NCI-H2227 (cell line): ENCODE data around the gene KCNIP3.
"Not testable (repeated sequence)": the region's sequence is repeated elsewhere in the genome, so short reads cannot be mapped to it uniquely, and the experiment has no call there.

Source experiments
- DNase-seq: peaks from one replicate; lab custom pipeline; 2025; ENCODE audit not compliant: unreplicated experiment; lab: John Stamatoyannopoulos, UW

KCNIP3 gene

DNA sequence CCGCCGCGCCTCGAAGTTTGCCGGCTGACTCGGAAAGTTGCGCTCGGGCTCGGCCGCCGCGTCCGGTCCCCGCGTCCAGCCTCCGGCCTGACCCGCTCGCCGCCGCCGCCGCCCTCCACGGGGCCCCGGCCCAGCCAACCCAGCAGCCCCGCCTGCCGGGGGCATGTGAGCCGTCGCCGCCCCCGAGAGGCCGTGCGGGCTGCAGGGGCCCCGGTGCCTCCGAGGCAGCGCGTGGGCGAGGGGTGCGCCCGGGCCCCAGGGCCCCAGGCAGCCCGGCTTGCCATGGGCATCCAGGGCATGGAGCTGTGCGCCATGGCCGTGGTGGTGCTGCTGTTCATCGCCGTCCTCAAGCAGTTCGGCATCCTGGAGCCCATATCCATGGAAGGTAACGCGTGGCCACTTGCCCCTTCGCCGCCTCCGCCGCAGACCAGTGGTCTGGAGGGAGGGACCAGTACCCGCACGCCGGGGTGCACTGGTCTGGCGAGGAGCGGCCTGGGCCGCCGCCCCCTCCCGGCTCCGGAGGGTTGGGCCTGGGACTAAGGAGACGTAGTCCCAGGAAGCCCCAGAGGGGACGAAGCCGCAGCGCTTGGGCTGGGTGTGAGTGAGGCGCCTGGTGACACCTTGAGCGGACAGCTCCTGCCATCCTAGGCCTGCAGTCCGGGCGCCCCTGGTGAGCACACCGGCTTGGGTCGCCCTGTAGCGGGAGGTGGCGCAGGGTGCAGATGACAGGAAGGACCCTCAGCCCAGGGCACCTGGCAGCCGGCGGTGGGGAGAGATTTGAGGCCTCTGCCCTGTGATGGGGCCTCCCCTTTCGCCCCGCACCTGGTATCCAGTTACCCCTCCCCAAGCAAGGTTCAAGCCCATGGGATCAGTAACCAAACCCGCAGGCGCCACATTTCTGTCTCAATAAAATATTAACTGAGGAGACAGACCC is 49.9 kb downstream of the KCNIP3 start:
- no peak for DNase-seq

DNA sequence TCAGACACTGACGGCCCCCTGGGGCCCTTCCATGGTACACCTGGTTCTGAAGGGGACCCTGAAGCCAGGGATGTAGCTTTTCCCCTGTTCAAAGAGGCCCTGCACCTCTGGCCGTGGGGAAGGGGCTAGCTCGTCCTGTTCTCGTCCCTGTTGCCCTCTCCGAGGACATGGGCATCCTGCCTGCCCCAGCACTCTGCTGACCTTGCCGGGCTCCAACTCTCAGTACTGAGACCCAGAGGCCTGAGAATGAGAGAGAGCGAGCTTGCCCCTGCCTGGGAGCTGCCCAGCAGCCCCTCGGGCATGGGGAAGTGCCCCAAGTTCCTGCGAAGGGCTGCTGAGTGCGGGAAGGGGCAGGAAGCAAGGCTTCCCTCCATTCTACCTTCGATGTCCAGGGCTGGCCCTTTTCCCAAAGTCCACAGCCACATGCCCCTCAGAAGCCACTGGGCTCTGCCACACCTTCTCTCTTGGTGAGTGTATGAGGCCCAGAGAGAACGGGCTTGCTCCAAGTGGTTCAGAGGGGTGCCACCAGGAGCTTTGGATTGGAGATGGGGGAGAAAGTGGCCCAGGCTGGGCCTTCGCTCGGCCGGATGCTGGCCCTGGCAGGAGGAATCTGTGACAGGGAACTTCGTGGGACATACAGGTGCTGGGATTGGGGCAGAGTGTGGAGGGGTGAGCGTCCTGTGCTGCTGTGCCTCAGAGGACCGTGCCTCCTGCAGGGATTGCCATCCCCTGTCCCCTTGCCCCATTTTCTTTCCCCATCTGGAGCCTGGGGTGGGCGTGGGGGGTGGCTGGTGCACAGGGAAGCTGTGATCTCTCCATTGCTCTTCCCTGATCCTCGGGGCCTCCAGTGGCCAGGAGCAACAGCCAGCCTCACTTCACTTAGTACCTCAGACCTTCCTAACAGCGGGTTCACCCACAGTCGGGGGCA is 50.8 kb downstream of the KCNIP3 start:
- no peak for DNase-seq

DNA sequence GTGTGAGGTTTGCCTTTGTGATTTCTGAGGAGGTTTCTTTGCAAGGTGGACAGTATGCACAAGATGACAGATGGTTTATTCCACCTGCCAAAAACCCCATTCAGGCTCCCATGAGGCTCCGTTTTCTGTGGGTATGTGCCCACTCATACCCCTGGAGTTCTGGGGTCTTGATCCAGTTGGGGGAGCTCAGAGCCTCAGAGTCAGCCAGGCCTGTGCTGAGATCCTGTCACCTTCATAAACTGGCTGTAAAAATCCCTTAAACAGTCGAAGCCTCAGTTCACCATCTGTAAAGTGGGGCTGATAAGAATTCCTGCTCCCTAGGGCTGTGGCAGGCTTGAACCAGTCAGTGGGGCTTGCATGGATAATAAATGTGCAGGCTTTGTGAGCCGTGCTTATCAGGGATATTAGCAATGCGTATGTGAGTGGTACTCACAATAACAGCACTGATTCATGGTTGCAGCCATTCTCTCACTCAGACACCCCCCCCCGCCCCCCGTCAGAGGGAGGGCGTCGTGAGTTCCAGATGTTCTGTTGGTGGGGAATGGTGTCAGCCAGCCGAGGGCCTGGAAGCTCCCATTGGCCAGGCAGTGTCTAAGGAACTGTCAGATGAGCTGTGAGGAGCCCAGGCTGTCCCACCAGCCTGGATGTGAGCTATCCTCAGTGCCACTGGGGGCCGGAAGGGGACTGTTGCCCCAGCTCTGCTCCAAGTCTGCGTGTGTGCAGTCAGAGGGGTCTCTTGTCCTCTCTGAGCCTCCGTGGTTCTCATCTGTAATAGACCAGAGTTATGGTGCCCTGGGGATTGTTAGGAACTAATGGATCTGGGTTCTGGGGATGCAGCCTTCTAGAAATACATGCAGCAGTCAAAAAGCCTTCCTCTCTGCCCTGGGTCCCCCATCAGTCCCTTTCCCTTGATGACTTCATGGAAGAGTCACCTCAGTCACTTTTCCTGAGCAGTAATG is 51.7 kb downstream of the KCNIP3 start:
- DNase-seq, result no peak

DNA sequence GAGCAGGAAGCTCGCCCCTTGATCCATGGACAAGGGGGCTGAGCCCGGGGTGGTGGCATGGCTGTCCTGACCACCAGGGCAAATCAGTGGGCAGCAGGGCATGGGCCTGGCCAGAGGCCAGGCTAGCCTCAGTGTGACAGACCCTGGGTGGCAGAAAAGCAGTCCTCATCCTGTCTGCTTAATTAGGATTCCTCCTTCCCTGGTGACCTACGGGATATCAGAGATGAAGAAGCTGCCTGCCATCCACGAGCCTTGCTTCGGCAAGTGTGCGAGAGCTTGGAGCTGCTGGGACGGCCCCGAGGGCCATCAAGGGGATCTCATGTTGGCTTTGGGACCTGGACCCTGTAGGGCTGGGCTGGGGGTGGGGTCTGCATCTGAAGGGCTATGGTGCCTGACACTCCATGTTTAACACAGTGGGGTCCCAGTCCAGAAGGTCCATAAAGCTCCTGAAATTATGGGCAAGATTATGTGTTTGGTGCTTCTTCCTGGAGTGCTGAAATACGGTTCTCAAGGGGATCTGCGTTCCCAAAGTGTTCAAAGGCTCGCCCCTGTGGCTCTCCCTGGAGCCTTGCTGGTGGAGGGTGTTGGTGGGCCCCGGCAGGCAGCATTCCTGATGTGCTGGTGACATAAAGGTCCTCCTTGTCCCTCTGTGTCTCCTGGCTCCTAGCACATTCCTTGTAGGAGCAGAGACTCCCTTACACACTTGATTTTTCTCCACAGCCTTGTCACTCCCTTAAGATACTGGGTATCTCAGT is 52.6 kb downstream of the KCNIP3 start:
- no peak for DNase-seq

DNA sequence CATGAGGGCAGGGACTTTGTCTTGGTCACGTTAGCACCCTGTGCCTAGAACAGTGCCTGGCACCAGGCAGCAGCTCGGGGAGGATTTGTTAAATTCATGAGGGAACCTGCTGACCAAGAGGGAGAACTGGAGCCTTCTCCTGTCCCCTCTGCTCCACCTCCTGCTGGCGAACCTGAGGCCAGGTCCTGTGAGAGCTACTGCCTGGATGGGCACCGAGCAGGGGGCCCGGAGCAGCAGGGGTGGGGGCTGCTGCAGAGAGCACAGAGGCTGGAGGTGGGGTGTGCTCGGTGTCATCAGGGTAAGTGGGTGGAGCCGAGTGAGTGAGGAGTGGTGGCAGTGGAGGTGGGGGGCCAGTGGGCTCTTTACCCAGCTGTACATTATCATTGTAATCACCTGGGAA is 53.2 kb downstream of the KCNIP3 start:
- no peak for DNase-seq

DNA sequence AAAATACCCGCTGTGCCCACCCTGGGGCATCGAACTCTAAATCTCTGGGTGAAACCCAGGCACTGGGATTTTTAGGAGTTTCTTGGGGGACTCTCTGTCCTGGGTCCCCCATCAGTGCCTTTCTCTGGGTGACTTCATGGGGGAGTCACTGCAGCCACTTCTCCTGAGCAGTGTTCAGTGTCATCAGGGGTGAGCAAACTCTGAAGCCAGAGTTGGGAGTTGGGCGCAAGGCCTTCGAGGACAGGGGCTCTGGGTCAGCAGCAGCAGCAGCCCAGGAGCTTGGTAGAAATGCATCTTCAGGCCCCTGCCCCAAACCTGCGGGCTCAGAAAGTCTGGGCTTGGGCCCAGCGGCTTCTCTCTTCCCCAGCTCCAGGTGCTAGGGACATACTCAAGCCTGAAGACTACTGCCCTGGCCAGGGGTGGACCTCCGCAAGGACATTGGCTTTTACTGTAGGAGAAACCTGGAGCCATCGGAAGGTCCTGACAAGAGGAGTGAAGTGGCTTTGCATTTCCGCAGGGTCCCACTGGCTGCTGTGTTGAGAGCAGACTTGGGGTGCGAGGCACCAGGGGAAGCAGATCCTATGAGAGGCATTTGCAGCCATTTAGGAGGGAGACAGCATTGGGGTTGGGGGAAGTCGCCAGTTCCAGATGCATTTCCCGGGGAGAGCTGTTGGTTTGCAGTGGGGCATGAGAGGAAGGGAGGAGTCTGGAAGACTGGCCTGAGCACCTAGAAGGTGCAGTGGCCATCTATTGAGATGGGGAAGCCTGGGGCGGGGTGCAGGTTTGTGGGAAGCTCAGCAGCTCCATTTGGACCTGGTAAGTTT is 53.8 kb downstream of the KCNIP3 start:
- no peak for DNase-seq

DNA sequence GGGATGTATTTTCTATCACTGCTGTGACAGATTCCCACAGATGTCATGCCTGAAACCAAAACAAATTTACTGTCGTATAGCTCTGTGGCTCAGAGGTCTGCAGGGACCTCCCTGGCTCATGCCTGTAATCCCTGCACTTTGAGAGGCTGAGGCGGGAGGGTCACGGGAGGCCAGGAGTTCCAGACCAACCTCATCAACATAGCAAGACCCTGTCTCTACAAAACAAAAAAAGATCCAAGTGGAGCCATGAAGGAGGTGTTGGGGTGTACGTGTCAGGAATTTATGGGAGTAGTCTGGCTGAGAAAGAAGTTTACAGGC is 54.4 kb downstream of the KCNIP3 start:
- no peak for DNase-seq

DNA sequence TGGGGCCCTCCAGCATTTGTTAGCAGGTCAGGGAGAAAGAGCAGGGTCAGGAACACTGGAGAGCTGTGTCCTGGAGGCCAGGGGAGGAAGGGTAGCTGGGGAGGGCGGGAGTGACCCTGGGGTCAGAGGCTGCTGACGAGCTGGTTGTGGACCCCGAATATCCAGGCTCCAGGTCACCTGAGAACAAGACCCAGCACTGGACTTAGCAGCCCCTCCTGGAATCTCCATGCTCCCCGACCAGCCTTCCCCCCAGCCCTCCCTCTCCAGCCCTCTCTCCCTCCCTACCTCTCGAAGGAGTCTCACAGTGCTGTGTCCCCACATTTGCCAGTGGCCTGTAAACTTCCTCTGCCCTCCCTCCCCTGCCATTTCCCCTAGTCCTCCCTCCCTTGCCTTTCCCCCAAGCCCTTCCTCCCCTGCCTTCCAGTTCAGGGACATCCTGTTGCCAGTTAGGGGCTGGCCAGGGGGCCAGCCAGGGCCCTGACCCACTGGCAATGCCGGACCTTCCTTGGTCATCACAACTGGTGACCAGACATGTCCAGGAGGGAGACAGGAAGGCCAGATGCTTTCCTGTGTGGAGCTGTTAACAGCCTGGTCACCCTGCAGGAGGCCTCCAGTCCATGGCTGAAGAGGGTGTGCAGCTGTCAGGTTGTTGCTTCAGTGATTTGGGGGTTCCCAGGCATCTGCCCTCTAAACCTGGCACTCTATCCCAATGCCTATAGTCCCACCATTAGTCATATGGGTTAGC is 55.3 kb downstream of the KCNIP3 start:
- no peak for DNase-seq

DNA sequence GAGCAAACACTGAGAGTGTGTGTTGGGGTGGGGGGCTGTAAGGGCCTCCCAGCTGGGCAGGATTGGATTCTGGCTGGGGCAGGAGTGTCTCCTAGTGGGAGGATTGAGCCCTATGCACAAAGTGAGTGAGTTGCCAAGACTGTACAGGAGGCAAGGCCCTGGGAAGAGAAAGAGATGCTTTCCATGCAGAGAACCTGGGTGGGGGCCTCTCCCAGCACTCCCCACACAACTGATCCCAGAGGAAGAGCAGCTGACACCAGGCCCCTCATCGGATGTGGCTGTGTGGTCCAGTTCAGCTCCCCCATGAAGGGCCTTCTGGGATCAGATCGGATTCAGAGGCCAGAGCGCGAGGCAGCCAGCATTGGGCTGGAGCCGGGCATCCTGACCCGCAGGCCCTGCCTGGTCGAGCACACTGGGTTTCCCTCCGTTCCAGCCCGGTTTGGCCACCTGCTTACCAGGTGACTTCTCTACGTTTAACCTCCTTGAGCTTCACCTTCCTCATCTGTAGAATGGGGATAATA is 56.0 kb downstream of the KCNIP3 start:
- DNase-seq, result no peak

DNA sequence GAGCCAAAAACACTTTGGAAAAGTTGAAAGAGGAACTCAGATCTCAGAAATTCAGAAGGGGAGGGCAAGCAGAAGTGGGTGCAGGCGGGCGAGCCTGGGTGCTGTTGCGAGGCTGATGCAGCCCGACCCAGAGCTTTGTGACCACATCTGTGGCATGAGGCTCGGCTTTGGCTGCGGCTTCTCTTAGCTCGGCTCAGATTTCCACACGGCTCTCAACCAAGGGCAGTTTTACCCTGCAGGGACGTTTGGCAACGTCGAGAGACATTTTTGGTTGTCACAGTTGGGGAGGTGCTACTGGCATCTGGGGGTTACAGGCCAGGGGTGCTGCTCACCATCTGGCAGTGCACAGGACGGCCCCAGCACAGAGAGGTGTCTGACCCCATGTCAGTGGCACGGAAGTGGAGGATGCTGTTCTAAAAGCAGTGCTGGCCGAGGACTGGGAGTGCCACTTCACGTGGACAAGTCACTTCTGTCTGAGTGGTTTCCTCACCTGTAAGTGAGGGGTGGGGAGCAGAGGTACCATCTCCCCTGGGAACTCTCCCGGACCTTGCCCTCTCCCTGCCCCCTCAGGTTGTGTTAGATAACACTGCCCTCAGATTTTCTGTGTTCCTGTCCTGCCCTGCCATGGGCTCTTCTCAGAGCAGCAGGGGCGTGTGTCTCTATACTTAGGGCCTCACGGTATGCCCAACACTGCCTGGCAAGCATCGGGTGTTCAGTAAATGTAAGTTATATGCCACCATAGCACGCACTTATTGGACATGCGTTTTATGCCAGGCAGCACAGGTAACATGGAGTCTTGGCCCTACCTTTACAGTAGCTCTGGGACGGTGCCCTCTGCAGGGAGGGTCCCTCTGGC is 56.7 kb downstream of the KCNIP3 start:
- DNase-seq, result no peak

DNA sequence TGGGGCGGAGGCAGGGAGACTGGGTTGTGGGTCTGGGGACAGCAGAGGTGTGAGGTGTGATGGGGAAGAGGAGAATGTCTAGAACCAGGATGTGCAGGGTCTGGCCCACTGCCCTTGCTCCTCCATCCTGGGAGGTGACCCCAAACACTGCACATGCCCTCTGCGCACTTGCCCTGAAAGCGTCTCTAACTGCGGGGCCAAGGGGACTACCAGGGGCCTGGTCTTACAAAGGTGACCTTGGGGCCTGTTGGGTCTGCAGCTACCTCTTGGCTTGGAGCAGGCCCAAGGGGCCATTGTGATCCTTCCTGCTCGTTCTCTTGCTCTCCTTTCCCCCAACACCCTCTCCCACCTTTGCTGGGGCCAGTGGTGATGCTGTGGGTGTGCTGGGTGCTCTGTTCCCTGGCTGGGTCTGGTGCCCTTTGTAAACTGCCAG is 57.3 kb downstream of the KCNIP3 start:
- DNase-seq, result no peak

DNA sequence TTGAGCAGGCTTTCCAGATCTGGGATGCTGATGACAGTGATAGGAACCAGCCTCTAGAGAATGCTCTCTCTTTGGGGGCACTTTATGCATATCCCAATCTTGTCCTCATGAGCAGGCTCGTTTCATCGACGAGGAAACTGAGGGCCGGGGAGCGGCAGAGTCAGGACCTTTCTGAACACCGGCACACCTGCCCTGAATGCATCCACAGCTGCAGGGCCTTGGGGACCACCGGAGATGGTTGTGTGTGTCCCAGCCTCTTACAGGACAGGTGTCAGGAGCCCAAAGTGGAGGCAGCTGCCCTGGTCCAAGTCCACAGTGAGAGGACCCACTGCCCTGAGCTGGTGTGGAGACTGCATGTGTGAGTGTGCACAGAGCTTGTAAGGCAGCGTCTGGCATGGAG is 57.8 kb downstream of the KCNIP3 start:
- DNase-seq, result no peak

DNA sequence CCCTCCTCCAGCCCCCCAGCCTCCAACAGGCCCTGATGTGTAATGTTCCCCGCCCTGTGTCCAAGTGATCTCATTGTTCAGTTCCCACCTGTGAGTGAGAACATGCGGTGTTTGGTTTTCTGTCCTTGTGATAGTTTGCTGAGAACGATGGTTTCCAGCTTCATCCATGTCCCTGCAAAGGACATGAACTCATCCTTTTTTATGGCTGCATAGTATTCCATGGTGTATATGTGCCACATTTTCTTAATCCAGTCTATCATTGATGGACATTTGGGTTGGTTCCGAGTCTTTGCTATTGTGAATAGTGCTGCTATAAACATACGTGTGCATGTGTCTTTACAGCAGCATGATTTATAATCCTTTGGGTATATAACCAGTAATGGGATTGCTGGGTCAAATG is 58.3 kb downstream of the KCNIP3 start:
- DNase-seq, result not testable (repeated sequence)

DNA sequence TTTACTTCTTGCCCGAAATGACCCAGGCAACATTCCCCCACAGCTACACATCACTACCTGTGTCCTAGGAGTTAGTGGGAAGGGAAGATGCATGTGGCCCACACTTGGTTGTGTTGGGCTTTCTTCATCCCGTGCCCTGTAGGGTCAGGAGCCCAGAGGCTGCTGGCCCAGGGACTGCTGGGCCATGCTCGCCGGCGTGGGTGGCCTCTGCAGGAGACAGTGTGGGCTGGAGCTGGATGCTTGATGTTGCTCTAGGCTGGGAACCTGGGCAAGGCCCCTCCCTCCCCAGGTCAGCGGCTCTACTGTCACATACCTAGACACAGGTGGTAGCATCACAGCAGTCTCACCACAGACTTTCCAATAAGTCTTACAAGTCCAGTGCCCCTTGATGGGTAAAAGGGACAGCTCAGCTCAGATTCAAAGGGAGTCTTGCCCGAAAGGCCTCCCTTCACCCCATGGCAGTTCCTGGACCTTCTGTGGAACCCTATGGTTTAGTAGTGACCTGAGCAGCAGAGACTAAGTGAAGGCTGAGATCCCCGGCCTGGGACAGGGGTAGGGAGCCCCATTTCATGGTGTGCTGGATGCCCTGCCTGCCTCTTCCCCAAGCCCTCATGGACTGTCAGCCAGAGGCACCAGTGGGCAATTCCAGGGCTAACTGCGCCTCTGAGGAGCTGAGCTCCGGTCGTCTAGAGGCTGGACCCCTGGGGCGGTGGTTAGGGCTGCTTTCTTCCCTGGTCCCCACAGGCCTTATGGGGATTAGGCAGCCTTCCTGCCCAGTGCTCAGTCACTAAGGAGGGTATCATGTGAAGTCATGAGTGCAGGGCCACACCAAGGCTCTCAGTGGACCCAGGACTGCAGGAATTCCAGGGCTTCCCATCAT is 59.9 kb downstream of the KCNIP3 start:
- no peak for DNase-seq

DNA sequence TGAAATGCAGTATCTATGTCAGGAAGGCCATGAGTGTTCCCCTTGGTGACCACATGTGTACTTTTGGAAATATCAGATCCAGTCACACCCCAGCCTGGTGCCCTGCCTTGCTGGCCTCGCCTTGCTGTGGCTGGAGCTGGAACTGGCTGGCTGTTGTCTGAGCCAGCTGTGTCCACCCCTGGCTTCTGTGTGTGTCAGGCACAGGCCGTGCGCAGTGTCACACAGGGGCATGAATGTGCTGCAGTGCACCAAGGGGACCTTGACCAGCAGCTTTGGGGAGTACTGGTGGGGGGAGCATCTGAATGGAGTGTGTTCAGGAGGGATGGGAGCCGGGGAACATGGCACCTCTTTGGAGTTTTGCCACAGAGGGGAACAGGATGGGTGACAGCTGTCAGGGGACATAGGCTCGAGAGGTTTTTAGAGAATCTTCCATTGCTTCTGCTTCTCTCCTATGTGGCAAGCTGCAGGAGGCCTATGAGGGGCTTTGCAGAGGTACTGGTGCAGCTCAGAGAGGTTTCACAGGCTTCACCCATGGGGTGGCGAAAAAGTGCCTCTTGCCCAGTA is 60.7 kb downstream of the KCNIP3 start:
- no peak for DNase-seq

DNA sequence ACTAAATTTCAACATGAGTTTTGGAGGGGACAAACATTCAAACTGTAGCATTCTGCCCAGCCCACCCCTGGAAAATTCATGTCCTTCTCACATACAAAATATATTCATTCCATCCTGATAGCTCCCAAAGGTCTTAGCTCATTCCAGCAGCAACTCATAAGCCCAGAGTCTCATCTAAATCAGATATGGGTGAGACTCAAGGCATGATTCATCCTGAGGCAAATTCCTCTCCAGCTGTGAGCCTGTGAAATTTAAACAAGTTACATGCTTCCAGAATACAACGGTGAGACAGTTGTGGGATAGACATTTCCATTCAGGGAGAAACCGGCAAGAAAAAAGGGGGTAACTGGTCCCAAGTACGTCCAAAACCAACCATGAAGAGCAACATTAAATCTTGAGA is 61.9 kb downstream of the KCNIP3 start:
- no peak for DNase-seq
